GM19468 (cell line): ENCODE measurements around the gene ADIPOR2.
A peak's percentile ranks its signal among the peaks of the same experiment; 100 is the strongest.

Experiments
- ATAC-seq: cut with Tn5 transposase; IDR thresholded peaks from one replicate; pipeline ENCODE4 v1.9.1; 2021; ENCODE audit warnings: mild to moderate bottlenecking, moderate library complexity, moderate number of reproducible peaks; ENCODE audit not compliant: unreplicated experiment; ENCODE audit errors: extremely low read depth

Gene ADIPOR2

GRCh38 chr12:1796515-1797010, 105.7 kb downstream of the ADIPOR2 start:
- ATAC-seq = no peak

- no peak for ATAC-seq
Observed at GRCh38 chr12:1797011-1797901, 106.4 kb downstream of the ADIPOR2 start.

- ATAC-seq = no peak
Observed at GRCh38 chr12:1797991-1798640, 107.2 kb downstream of the ADIPOR2 start.

GRCh38 chr12:1798641-1799020, 107.8 kb downstream of the ADIPOR2 start:
- ATAC-seq = no peak

GRCh38 chr12:1799051-1799881, 108.4 kb downstream of the ADIPOR2 start:
- no peak for ATAC-seq

GRCh38 chr12:1799882-1800400, 109.1 kb downstream of the ADIPOR2 start:
- ATAC-seq = no peak

- ATAC-seq = no peak
Observed at GRCh38 chr12:1800401-1801302, 109.8 kb downstream of the ADIPOR2 start.

- no peak for ATAC-seq
Observed at GRCh38 chr12:1801303-1801975, 110.6 kb downstream of the ADIPOR2 start.

- ATAC-seq = no peak
Observed at GRCh38 chr12:1803736-1804135, 112.9 kb downstream of the ADIPOR2 start.

- peak; percentile 46 for ATAC-seq
Observed at GRCh38 chr12:1804545-1805332, 113.9 kb downstream of the ADIPOR2 start.

GRCh38 chr12:1805441-1806081, 114.7 kb downstream of the ADIPOR2 start:
- no peak for ATAC-seq

- ATAC-seq = no peak
Observed at GRCh38 chr12:1806301-1807086, 115.6 kb downstream of the ADIPOR2 start.

- ATAC-seq = no peak
Observed at GRCh38 chr12:1807087-1807860, 116.4 kb downstream of the ADIPOR2 start.

- no peak for ATAC-seq
Observed at GRCh38 chr12:1808036-1808797, 117.3 kb downstream of the ADIPOR2 start.

GRCh38 chr12:1808798-1809480, 118.1 kb downstream of the ADIPOR2 start:
- ATAC-seq = no peak
